Nephron progenitor cell (in vitro differentiated cells): Measurements from ENCODE around the gene NPY2R.

Experiments
- DNase-seq: peaks from one replicate; pipeline ENCODE4 v3.0.0; 2021
- H3K27ac Mint-ChIP-seq: 2 replicates; pipeline ENCODE4 v1.8.0; 2021; ENCODE audit warnings: mild to moderate bottlenecking, moderate library complexity, mixed read lengths
- H3K27me3 Mint-ChIP-seq: 2 replicates; pipeline ENCODE4 v1.8.0; 2021; ENCODE audit warnings: mild to moderate bottlenecking, low read depth, mixed read lengths; ENCODE audit not compliant: poor library complexity
- H3K36me3 Mint-ChIP-seq: 2 replicates; pipeline ENCODE4 v1.8.0; 2021; ENCODE audit warnings: low read depth, mixed read lengths
- H3K4me1 Mint-ChIP-seq: 2 replicates; pipeline ENCODE4 v1.8.0; 2021; ENCODE audit warnings: mixed read lengths
- H3K4me3 Mint-ChIP-seq: 2 replicates; pipeline ENCODE4 v1.8.0; 2021; ENCODE audit warnings: mild to moderate bottlenecking, moderate library complexity, mixed read lengths
- H3K9me3 Mint-ChIP-seq: 2 replicates; pipeline ENCODE4 v1.8.0; 2021; ENCODE audit warnings: mild to moderate bottlenecking, moderate library complexity, mixed read lengths
- TF ChIP-seq, protein P1 (sequence below): fragments of 200-600 bp; sonication (generic); IDR thresholded peaks from 2 replicates; pipeline ENCODE4 v1.5.0; 2021; ENCODE audit warnings: antibody characterized with exemption

The NPY2R gene

DNA sequence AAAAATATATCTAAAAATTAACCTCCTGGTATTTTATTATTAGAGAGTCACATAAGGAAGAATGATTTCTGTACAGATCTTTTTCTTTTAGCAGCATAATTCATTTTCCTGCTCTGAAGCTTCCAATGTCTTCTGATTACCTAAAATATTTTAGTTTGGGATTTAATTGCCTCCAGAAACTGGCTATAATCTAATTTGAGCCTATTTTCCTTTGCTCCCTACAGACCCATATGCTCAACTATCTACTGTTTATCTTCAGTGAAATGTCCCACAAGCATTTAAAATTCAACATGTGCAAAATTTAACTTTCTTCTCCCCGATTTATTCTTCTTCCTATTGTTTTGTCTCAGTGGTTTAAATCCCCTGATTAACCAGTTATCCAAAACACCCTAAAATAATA is 29.1 kb downstream of the NPY2R start:
- Mint-ChIP-seq H3K4me1 (no peaks in the 10 kb centered on the region), H3K4me3 (no peak overlapping the region), H3K9me3 (peaks cover 6% of the 10 kb centered on the region), H3K27me3 (no peaks in the 10 kb centered on the region), H3K36me3 (no peaks in the 10 kb centered on the region), H3K27ac (no peak overlapping the region)
- no peak for DNase-seq
- TF ChIP-seq, protein P1, sequence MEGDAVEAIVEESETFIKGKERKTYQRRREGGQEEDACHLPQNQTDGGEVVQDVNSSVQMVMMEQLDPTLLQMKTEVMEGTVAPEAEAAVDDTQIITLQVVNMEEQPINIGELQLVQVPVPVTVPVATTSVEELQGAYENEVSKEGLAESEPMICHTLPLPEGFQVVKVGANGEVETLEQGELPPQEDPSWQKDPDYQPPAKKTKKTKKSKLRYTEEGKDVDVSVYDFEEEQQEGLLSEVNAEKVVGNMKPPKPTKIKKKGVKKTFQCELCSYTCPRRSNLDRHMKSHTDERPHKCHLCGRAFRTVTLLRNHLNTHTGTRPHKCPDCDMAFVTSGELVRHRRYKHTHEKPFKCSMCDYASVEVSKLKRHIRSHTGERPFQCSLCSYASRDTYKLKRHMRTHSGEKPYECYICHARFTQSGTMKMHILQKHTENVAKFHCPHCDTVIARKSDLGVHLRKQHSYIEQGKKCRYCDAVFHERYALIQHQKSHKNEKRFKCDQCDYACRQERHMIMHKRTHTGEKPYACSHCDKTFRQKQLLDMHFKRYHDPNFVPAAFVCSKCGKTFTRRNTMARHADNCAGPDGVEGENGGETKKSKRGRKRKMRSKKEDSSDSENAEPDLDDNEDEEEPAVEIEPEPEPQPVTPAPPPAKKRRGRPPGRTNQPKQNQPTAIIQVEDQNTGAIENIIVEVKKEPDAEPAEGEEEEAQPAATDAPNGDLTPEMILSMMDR: no peak

DNA sequence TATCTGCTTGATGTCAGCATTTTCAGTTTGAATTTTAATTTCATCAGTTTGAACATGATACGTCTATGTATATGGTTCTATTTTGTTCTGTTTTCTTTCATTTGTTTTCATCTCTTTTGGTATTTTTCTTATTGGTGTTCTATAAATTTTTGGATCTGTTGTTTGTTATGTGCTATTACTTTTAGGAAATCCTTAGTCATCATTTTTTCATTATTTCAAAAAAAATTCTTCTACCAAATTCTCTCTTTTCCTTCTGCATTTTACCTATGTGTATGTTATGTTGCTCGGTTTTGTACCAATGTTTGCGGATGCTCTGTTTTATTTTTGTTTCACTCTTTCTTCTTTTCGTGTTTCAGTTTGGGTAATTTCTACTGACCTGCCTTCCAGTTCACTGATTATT is 32.8 kb downstream of the NPY2R start:
- no peak overlapping the region for H3K4me3 Mint-ChIP-seq
- TF ChIP-seq, protein P1: no peak
- H3K27me3 Mint-ChIP-seq: no peaks in the 10 kb centered on the region
- peaks cover 6% of the 10 kb centered on the region for H3K9me3 Mint-ChIP-seq
- H3K36me3 Mint-ChIP-seq: no peaks in the 10 kb centered on the region
- no peak for DNase-seq
- H3K4me1 Mint-ChIP-seq: no peaks in the 10 kb centered on the region
- no peak overlapping the region for H3K27ac Mint-ChIP-seq

DNA sequence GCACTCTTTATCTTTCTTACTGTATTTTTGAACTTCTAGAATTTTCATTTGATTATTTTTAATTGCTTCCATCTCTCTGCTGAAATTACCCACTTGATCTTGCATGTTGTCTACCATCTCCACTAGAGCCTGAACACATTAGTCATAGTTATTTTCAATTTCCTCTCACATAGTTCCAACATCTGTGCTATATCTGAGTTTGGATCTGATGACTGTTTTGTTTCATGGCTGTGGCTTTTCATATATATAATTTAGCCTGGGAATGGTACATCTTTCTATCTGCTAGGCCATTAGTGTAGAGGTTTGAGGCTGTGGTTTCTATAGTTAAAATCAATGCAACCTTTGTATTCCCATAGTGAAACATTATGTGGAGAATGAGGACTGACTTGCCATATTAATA is 33.2 kb downstream of the NPY2R start:
- H3K9me3 Mint-ChIP-seq: peaks cover 6% of the 10 kb centered on the region
- no peak overlapping the region for H3K27ac Mint-ChIP-seq
- H3K4me1 Mint-ChIP-seq: no peaks in the 10 kb centered on the region
- TF ChIP-seq, protein P1: no peak
- no peaks in the 10 kb centered on the region for H3K27me3 Mint-ChIP-seq
- no peak for DNase-seq
- no peaks in the 10 kb centered on the region for H3K36me3 Mint-ChIP-seq
- H3K4me3 Mint-ChIP-seq: no peak overlapping the region

DNA sequence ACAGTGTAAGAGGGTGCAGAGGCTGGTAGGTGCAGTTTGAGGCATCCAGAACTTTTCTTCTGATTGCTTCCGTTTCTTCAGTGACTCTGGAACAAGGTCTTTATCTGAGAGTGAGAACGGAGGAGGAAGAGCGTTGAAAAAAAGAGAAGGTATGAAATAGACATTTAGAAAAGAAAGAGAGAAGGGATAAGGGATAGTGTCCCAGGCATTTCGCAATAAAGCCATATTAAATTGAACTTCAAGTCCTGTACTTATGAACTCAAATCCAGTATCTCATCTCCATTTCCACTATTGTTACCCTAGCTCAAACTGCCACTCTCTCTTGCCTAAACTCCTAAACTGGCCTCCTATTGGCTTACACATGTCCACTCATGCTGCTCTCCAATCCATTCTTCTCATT is 36.7 kb downstream of the NPY2R start:
- H3K4me3 Mint-ChIP-seq: no peak overlapping the region

DNA sequence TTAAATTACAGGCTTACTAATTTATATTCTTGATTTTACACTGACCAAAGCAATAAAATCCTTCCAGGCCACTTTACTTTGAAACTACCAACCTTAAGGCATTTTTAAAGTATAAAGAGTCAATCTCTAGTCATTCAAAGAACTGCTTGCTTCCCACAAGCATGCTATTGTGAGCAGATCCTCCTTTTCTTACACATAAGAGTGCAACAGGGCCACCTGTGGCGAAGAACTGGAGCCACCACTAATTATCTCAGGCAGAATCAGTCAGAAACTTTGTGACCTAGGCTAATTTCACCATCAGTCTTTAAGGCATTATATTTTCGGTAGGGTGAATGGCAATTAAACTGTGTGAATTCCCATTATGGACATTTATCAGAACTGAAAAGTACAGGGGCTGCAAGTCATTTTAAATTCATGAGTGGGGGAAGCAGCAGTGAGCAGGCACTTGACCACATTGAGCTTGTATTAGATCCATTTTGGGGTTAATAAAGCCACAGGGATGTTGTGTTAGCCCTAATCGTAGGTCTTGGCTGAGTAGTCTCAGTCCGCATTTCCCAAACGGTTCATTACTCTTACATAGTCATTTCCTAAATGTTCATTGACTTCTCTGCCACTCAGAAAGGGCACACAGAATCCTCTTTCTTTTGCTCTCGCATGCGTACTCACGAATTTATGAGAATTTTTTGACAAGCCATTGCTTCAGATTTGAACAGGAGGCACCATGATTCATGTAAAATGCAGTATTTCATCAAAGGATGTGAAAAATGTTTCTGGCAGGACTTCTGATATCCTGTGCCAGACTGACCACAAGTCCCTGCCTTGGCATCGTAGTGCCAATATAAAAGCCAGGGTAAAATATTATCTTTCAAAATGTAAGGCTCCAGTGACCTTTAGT is 39.8 kb downstream of the NPY2R start:
- no peaks in the 10 kb centered on the region for H3K4me1 Mint-ChIP-seq
- no peaks in the 10 kb centered on the region for H3K9me3 Mint-ChIP-seq
- peaks cover 7% of the 10 kb centered on the region for H3K27me3 Mint-ChIP-seq
- H3K4me3 Mint-ChIP-seq: no peak overlapping the region
- peak overlapping the region; percentile 20 for H3K27ac Mint-ChIP-seq
- TF ChIP-seq, protein P1: no peak
- no peak for DNase-seq
- no peaks in the 10 kb centered on the region for H3K36me3 Mint-ChIP-seq

More for the DNA sequence above, 36.7 kb downstream of the NPY2R start:
- TF ChIP-seq, protein P1: no peak
- H3K36me3 Mint-ChIP-seq: no peaks in the 10 kb centered on the region
- H3K4me1 Mint-ChIP-seq: no peaks in the 10 kb centered on the region
- H3K27ac Mint-ChIP-seq: no peak overlapping the region
- peaks cover 6% of the 10 kb centered on the region for H3K9me3 Mint-ChIP-seq
- H3K27me3 Mint-ChIP-seq: no peaks in the 10 kb centered on the region
- DNase-seq: no peak
